T47D (cell line): ENCODE data around the gene SPATA13.

Experiments
- DNase-seq, 2 experiments: peaks; one replicate each; pipeline versions ENCODE4 v3.0.0 to v3.0.0-alpha.2; 2011 to 2012; ENCODE audit warnings: low read depth in 1 of 2, low spot score in 1 of 2
- JUND ChIP-seq: IDR thresholded peaks from 2 replicates; pipeline ENCODE4 v1.6.1; 2012; ENCODE audit warnings: low read depth
- in situ Hi-C: cut with HindIII; loops from 2 replicates; pipeline ENCODE4 v1.10.0; 2016; ENCODE audit warnings: low sequenced_read_pairs, low pct_unique_long_range_greater_than_20kb

Gene SPATA13

GRCh38 chr13:24147570-24147963 is 13.0 kb upstream of the SPATA13 start:
- no peak for DNase-seq
- TF ChIP-seq JUND: no peak
- in situ Hi-C loops: no loop called here

- no peak for TF ChIP-seq JUND
- in situ Hi-C loops: no loop called here
- DNase-seq: peak; percentile 52 to 90
Observed at GRCh38 chr13:24148414-24149235, 11.9 kb upstream of the SPATA13 start.

- no peak for DNase-seq
- TF ChIP-seq JUND: no peak
- in situ Hi-C loops: no loop called here
Observed at GRCh38 chr13:24149246-24150032, 11.1 kb upstream of the SPATA13 start.

- in situ Hi-C loops: no loop called here
- TF ChIP-seq JUND: no peak
- DNase-seq: no peak
Observed at GRCh38 chr13:24150572-24150971, 9.9 kb upstream of the SPATA13 start.

GRCh38 chr13:24151864-24152263 is 8.7 kb upstream of the SPATA13 start:
- no peak for TF ChIP-seq JUND
- in situ Hi-C loops: no loop called here
- no peak for DNase-seq

- DNase-seq: no peak
Observed at GRCh38 chr13:24152292-24153214, 8.0 kb upstream of the SPATA13 start.

GRCh38 chr13:24153347-24153746 is 7.2 kb upstream of the SPATA13 start:
- TF ChIP-seq JUND: no peak
- DNase-seq: no peak
- in situ Hi-C loops: no loop called here

More at GRCh38 chr13:24152292-24153214, 8.0 kb upstream of the SPATA13 start:
- in situ Hi-C loops: no loop called here
- TF ChIP-seq JUND: no peak

- TF ChIP-seq JUND: no peak
- in situ Hi-C loops: no loop called here
Observed at GRCh38 chr13:24153979-24154701, 6.4 kb upstream of the SPATA13 start.

GRCh38 chr13:24159357-24159756 is 1.2 kb upstream of the SPATA13 start:
- in situ Hi-C loops: no loop called here
- no peak for TF ChIP-seq JUND

More at GRCh38 chr13:24153979-24154701, 6.4 kb upstream of the SPATA13 start:
- DNase-seq: no peak

GRCh38 chr13:24161010-24161775 is 673 bp downstream of the SPATA13 start:
- in situ Hi-C loops: no loop called here
- TF ChIP-seq JUND: no peak
- DNase-seq: peak; percentile 32 to 45

More at GRCh38 chr13:24159357-24159756, 1.2 kb upstream of the SPATA13 start:
- DNase-seq: no peak

- no peak for TF ChIP-seq JUND
- peak in 1 of 2 experiments; percentile 46 for DNase-seq
- in situ Hi-C loops: no loop called here
Observed at GRCh38 chr13:24161980-24162525, 1.5 kb downstream of the SPATA13 start.
